DOHH2 (cell line): ENCODE results near the gene AJAP1.

Experiments
- H3F3A ChIP-seq: fragments of 200-600 bp; sonication (generic), shearing (Covaris generic); 2 replicates; pipeline ENCODE4 v1.6.0; 2016; ENCODE audit warnings: antibody characterized with exemption, mild to moderate bottlenecking; ENCODE audit not compliant: control insufficient read depth, insufficient read depth
- H3K27ac ChIP-seq: fragments of 200-600 bp; sonication (generic); 2 replicates; pipeline ENCODE4 v1.5.1; 2014; ENCODE audit warnings: low read depth, mild to moderate bottlenecking, low read length, moderate library complexity
- H3K27me3 ChIP-seq: fragments of 200-600 bp; sonication (generic); 2 replicates; pipeline ENCODE4 v1.6.1; 2014; ENCODE audit warnings: mild to moderate bottlenecking, low read length, mixed read lengths; ENCODE audit not compliant: control insufficient read depth
- H3K36me3 ChIP-seq: fragments of 200-600 bp; sonication (generic); 2 replicates; pipeline ENCODE4 v1.6.1; 2014; ENCODE audit warnings: mild to moderate bottlenecking, low read length, moderate library complexity, mixed read lengths; ENCODE audit not compliant: control insufficient read depth
- H3K4me1 ChIP-seq: fragments of 200-600 bp; sonication (generic); 2 replicates; pipeline ENCODE4 v1.6.1; 2014; ENCODE audit warnings: mild to moderate bottlenecking, low read length, mixed read lengths; ENCODE audit not compliant: control insufficient read depth
- H3K4me2 ChIP-seq: fragments of 200-600 bp; sonication (generic); 2 replicates; pipeline ENCODE4 v1.6.0; 2014; ENCODE audit warnings: mild to moderate bottlenecking, low read length, moderate library complexity
- H3K4me3 ChIP-seq: fragments of 200-600 bp; sonication (generic); 2 replicates; pipeline ENCODE4 v1.5.1; 2014; ENCODE audit warnings: mild to moderate bottlenecking, low read length, mixed read lengths
- H3K79me2 ChIP-seq: fragments of 200-600 bp; sonication (generic); 2 replicates; pipeline ENCODE4 v1.6.1; 2014; ENCODE audit warnings: mild to moderate bottlenecking, low read length, mixed read lengths; ENCODE audit not compliant: control insufficient read depth
- H3K9me2 ChIP-seq: fragments of 200-600 bp; sonication (generic); replicated peaks from 2 replicates; pipeline ENCODE4 v1.6.1; 2014; ENCODE audit warnings: mild to moderate bottlenecking, low read length, mixed read lengths; ENCODE audit not compliant: control insufficient read depth
- H3K9me3 ChIP-seq: fragments of 200-600 bp; sonication (generic); 2 replicates; pipeline ENCODE4 v1.6.1; 2014; ENCODE audit warnings: antibody characterized with exemption, low read length, mixed read lengths; ENCODE audit not compliant: control insufficient read depth, insufficient read depth
- H4K20me1 ChIP-seq: fragments of 200-600 bp; sonication (generic); 2 replicates; pipeline ENCODE4 v1.6.0; 2014; ENCODE audit warnings: low read depth, mild to moderate bottlenecking, antibody characterized with exemption, low read length, moderate library complexity; ENCODE audit not compliant: control insufficient read depth, insufficient read depth
- CTCF ChIP-seq: fragments of 200-600 bp; sonication (generic); IDR thresholded peaks from one replicate; pipeline ENCODE4 v1.5.1; 2014; ENCODE audit warnings: antibody characterized with exemption, mild to moderate bottlenecking, low read depth, low read length; ENCODE audit not compliant: poor library complexity, severe bottlenecking
- EZH2phosphoT487 ChIP-seq: fragments of 200-600 bp; sonication (generic); IDR thresholded peaks from 2 replicates; pipeline ENCODE4 v1.6.1; 2017; ENCODE audit warnings: borderline replicate concordance, mild to moderate bottlenecking, antibody characterized with exemption, low read length, moderate library complexity, mixed read lengths

The AJAP1 gene

DNA sequence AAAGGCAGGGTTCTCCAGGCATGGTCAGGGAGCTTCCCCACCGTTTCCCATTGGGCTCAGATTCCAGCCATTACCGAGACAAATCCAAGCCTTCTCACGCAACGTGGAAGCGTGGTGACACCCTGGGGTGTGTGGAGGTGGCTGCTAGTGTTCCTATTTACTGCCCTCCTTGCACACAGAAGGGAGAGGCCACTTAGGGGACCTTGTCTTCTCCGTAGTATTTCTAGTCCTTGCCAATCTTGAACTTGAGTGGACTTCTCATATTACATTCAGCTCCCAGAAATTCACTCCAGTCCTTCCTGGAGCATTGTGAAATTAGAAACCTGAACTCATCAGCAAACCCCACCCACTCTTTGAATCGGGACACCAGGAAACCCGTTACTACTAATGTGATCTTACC is 131.6 kb downstream of the AJAP1 start:
- H3K4me2 ChIP-seq: no peak overlapping the region
- H3K27ac ChIP-seq: no peak overlapping the region
- TF ChIP-seq EZH2phosphoT487 (no peak), CTCF (no peak)
- no peaks in the 10 kb centered on the region for H3K9me2 ChIP-seq
- no peaks in the 10 kb centered on the region for H4K20me1 ChIP-seq
- H3K4me1 ChIP-seq: no peaks in the 10 kb centered on the region
- H3K27me3 ChIP-seq: no peaks in the 10 kb centered on the region; the same call in 1 of the 2 replicates
- H3F3A ChIP-seq: no peaks in the 10 kb centered on the region
- no peaks in the 10 kb centered on the region for H3K79me2 ChIP-seq
- no peak overlapping the region for H3K4me3 ChIP-seq
- H3K36me3 ChIP-seq: no peaks in the 10 kb centered on the region
- H3K9me3 ChIP-seq: no peaks in the 10 kb centered on the region

- no peak overlapping the region for H3K4me2 ChIP-seq
- no peak overlapping the region for H3K27ac ChIP-seq
- no peaks in the 10 kb centered on the region for H4K20me1 ChIP-seq
- TF ChIP-seq EZH2phosphoT487 (no peak), CTCF (no peak)
- no peaks in the 10 kb centered on the region for H3K9me2 ChIP-seq
- no peaks in the 10 kb centered on the region for H3K9me3 ChIP-seq
- H3K27me3 ChIP-seq: no peaks in the 10 kb centered on the region; the same call in 1 of the 2 replicates
- H3F3A ChIP-seq: no peaks in the 10 kb centered on the region
- H3K36me3 ChIP-seq: no peaks in the 10 kb centered on the region
- no peaks in the 10 kb centered on the region for H3K4me1 ChIP-seq
- no peak overlapping the region for H3K4me3 ChIP-seq
- no peaks in the 10 kb centered on the region for H3K79me2 ChIP-seq
Observed at GRCh38 chr1:4787551-4787950, 133.1 kb downstream of the AJAP1 start.

- Histone ChIP-seq H4K20me1 (no peaks in the 10 kb centered on the region), H3K4me3 (no peak overlapping the region), H3K9me3 (no peaks in the 10 kb centered on the region), H3K4me1 (peaks cover 18% of the 10 kb centered on the region), H3K27me3 (no peaks in the 10 kb centered on the region; the same call in 1 of the 2 replicates), H3K9me2 (no peaks in the 10 kb centered on the region), H3F3A (no peaks in the 10 kb centered on the region), H3K27ac (no peak overlapping the region), H3K36me3 (no peaks in the 10 kb centered on the region), H3K4me2 (no peak overlapping the region), H3K79me2 (no peaks in the 10 kb centered on the region)
- TF ChIP-seq EZH2phosphoT487 (no peak), CTCF (no peak)
Observed at GRCh38 chr1:4792565-4792964, 138.2 kb downstream of the AJAP1 start.
